GM23338 (cell line): Measurements from ENCODE around the gene ADAMTS18. TPM values are rescaled to one million over a fixed set of nuclear protein-coding genes. Genes with fewer than 3 reads are reported as not detected.

Experiments used
- ATAC-seq: fragments of 200-7000 bp; cut with Tn5 transposase; 3 replicates; pipeline ENCODE4 v1.9.1; 2020
- DNase-seq: peaks from one replicate; pipeline ENCODE4 v3.0.0-alpha.2; 2015; ENCODE audit warnings: low spot score
- H2AFZ ChIP-seq: fragments of 200-600 bp; sonication (generic); 2 replicates; pipeline ENCODE4 v1.8.0; 2016; ENCODE audit warnings: antibody characterized with exemption, mild to moderate bottlenecking, moderate library complexity
- H3F3A ChIP-seq: fragments of 200-600 bp; sonication (generic); replicated peaks from 2 replicates; pipeline ENCODE4 v1.8.0; 2017; ENCODE audit warnings: antibody characterized with exemption, mixed run types, low read depth
- H3K27ac ChIP-seq: fragments of 200-600 bp; sonication (generic); 2 replicates; pipeline ENCODE4 v1.6.1; 2016; ENCODE audit warnings: low read depth
- H3K27me3 ChIP-seq: fragments of 200-600 bp; sonication (generic); 2 replicates; pipeline ENCODE4 v1.8.0; 2016; ENCODE audit warnings: mild to moderate bottlenecking, mixed run types, moderate library complexity; ENCODE audit not compliant: insufficient read depth
- H3K36me3 ChIP-seq: fragments of 200-600 bp; sonication (generic); 2 replicates; pipeline ENCODE4 v1.8.0; 2016; ENCODE audit warnings: mild to moderate bottlenecking; ENCODE audit not compliant: insufficient read depth
- H3K4me1 ChIP-seq: fragments of 200-600 bp; sonication (generic); 2 replicates; pipeline ENCODE4 v1.8.0; 2016; ENCODE audit warnings: mild to moderate bottlenecking, moderate library complexity; ENCODE audit not compliant: insufficient read depth
- H3K4me2 ChIP-seq: fragments of 200-600 bp; sonication (generic); 2 replicates; pipeline ENCODE4 v1.7.1; 2017; ENCODE audit warnings: mixed run types
- H3K4me3 ChIP-seq: fragments of 200-600 bp; sonication (generic); 2 replicates; pipeline ENCODE4 v1.6.1; 2016; ENCODE audit warnings: mixed run types
- H3K79me2 ChIP-seq: fragments of 200-600 bp; sonication (generic); replicated peaks from 2 replicates; pipeline ENCODE4 v1.8.0; 2017; ENCODE audit warnings: mild to moderate bottlenecking; ENCODE audit not compliant: insufficient read depth
- H3K9me2 ChIP-seq: fragments of 200-600 bp; sonication (generic); 2 replicates; pipeline ENCODE4 v1.8.0; 2017; ENCODE audit not compliant: insufficient read depth
- H4K20me1 ChIP-seq: fragments of 200-600 bp; sonication (generic); replicated peaks from 2 replicates; pipeline ENCODE4 v1.8.0; 2017; ENCODE audit warnings: mild to moderate bottlenecking; ENCODE audit not compliant: insufficient read depth
- H3K27ac Mint-ChIP-seq: 2 replicates; pipeline ENCODE4 v1.8.0; 2020; ENCODE audit warnings: inconsistent platforms, mild to moderate bottlenecking, moderate library complexity, mixed read lengths
- H3K27me3 Mint-ChIP-seq: 3 replicates; pipeline ENCODE4 v1.8.0; 2022; ENCODE audit warnings: low read depth, mild to moderate bottlenecking, moderate library complexity, mixed read lengths, inconsistent platforms; ENCODE audit not compliant: insufficient read depth, poor library complexity
- H3K36me3 Mint-ChIP-seq: 3 replicates; pipeline ENCODE4 v1.8.0; 2021; ENCODE audit warnings: low read depth, mild to moderate bottlenecking, inconsistent platforms, moderate library complexity, mixed read lengths
- H3K4me1 Mint-ChIP-seq: 3 replicates; pipeline ENCODE4 v1.8.0; 2020; ENCODE audit warnings: mild to moderate bottlenecking, inconsistent platforms, mixed read lengths
- H3K4me3 Mint-ChIP-seq: 3 replicates; pipeline ENCODE4 v1.8.0; 2021; ENCODE audit warnings: moderate library complexity, mild to moderate bottlenecking, inconsistent platforms, mixed read lengths
- H3K9me3 Mint-ChIP-seq: 3 replicates; pipeline ENCODE4 v1.8.0; 2020; ENCODE audit warnings: moderate library complexity, mild to moderate bottlenecking, inconsistent platforms, mixed read lengths
- CREB1 ChIP-seq: fragments of 250-450 bp; sonication (Bioruptor Pico); IDR thresholded peaks from 2 replicates; pipeline ENCODE4 v1.5.0; 2020; ENCODE audit warnings: low read depth, mild to moderate bottlenecking, moderate library complexity
- CTCF ChIP-seq, 2 experiments: fragments of 200-600 bp in 1 of 2; sonication (generic) in 1 of 2; conservative IDR thresholded peaks; 2 replicates each; pipeline versions ENCODE4 v1.5.1 to v1.6.1; 2016 to 2017; ENCODE audit warnings: antibody characterized with exemption in 2 of 2, low read depth in 2 of 2, mild to moderate bottlenecking in 2 of 2, moderate library complexity in 1 of 2
- ETS1 ChIP-seq: IDR thresholded peaks from 2 replicates; pipeline ENCODE4 v1.6.1; 2016; ENCODE audit warnings: antibody characterized with exemption
- EZH2 ChIP-seq: fragments of 200-600 bp; sonication (generic); IDR thresholded peaks from one replicate; pipeline ENCODE4 v1.8.0; 2017; ENCODE audit warnings: antibody characterized with exemption, mild to moderate bottlenecking, low read depth; ENCODE audit not compliant: unreplicated experiment
- EZH2phosphoT487 ChIP-seq: fragments of 200-600 bp; sonication (generic); IDR thresholded peaks from one replicate; pipeline ENCODE4 v1.8.1; 2018; ENCODE audit warnings: antibody characterized with exemption; ENCODE audit not compliant: unreplicated experiment
- JUNB ChIP-seq: IDR thresholded peaks from one replicate; pipeline ENCODE4 v1.6.1; 2016; ENCODE audit warnings: antibody characterized with exemption; ENCODE audit not compliant: unreplicated experiment
- NANOG ChIP-seq: IDR thresholded peaks from 2 replicates; pipeline ENCODE4 v1.6.1; 2016; ENCODE audit warnings: antibody characterized with exemption, borderline replicate concordance
- POLR2AphosphoS5 ChIP-seq: IDR thresholded peaks from 2 replicates; pipeline ENCODE4 v1.6.1; 2016; ENCODE audit warnings: antibody characterized with exemption, low read depth
- STAT1 ChIP-seq: IDR thresholded peaks from one replicate; pipeline ENCODE4 v1.6.1; 2016; ENCODE audit warnings: antibody characterized with exemption; ENCODE audit not compliant: unreplicated experiment
- ZNF114 ChIP-seq: fragments of 250-450 bp; sonication (Bioruptor Pico); IDR thresholded peaks from 2 replicates; pipeline ENCODE4 v1.5.0; 2020; ENCODE audit warnings: mild to moderate bottlenecking, moderate library complexity
- ZNF331 ChIP-seq: fragments of 250-450 bp; sonication (Bioruptor Pico); IDR thresholded peaks from 2 replicates; pipeline ENCODE4 v1.5.0; 2020; ENCODE audit warnings: low read depth, mild to moderate bottlenecking, moderate library complexity
- polyA plus RNA-seq: library from polyadenylated mRNA; unstranded; fragments of >200 nt; fragmentation: Nextera tagmentation; extraction: Ambion mirVana; gene quantifications from 2 replicates; pipeline ENCODE4 v1.2.1, GENCODE V29; 2016
- total RNA-seq: library from RNA; depleted of rRNA; stranded (reverse); fragments of >200 nt; shearing (Covaris generic); gene quantifications from 2 replicates; pipeline ENCODE4 v1.2.3, GENCODE V29; 2014
- TF ChIP-seq, protein P1 (sequence below): fragments of 250-450 bp; sonication (Bioruptor Pico); IDR thresholded peaks from 2 replicates; pipeline ENCODE4 v1.5.0; 2020; ENCODE audit warnings: mild to moderate bottlenecking, moderate library complexity
- TF ChIP-seq, protein P2 (sequence below): IDR thresholded peaks from one replicate; pipeline ENCODE4 v1.6.1; 2018; ENCODE audit warnings: antibody characterized with exemption; ENCODE audit not compliant: unreplicated experiment

The ADAMTS18 gene
- total and polyA plus RNA-seq, 2 experiments from 2014 or later = 0.15 to 0.90 TPM

GRCh38 chr16:77383606-77384187 lies 51.1 kb downstream of the ADAMTS18 start:
- Mint-ChIP-seq H3K27me3 (peaks cover 4% of the 10 kb centered on the region), H3K27ac (no peak overlapping the region), H3K9me3 (no peaks in the 10 kb centered on the region), H3K4me1 (peaks cover 22% of the 10 kb centered on the region), H3K36me3 (no peaks in the 10 kb centered on the region), H3K4me3 (no peak overlapping the region)
- Histone ChIP-seq H3K4me2 (no peak overlapping the region), H3K4me3 (no peak overlapping the region), H3K27ac (no peak overlapping the region), H4K20me1 (no peaks in the 10 kb centered on the region), H3F3A (no peaks in the 10 kb centered on the region), H3K27me3 (no peaks in the 10 kb centered on the region), H3K4me1 (peaks cover 21% of the 10 kb centered on the region), H2AFZ (no peak overlapping the region), H3K79me2 (no peaks in the 10 kb centered on the region), H3K36me3 (no peaks in the 10 kb centered on the region), H3K9me2 (no peaks in the 10 kb centered on the region)
- TF ChIP-seq JUNB (no peak), ZNF331 (CRISPR knock-in tag) (no peak), CTCF (conservative IDR thresholded peaks at IDR 0.05; ENCODE audit: low read depth in 2 of 2) (no peak), NANOG (no peak), EZH2phosphoT487 (no peak), STAT1 (no peak), POLR2AphosphoS5 (no peak), ZNF114 (no peak), EZH2 (no peak), ETS1 (no peak), CREB1 (no peak)
- TF ChIP-seq, protein P1, sequence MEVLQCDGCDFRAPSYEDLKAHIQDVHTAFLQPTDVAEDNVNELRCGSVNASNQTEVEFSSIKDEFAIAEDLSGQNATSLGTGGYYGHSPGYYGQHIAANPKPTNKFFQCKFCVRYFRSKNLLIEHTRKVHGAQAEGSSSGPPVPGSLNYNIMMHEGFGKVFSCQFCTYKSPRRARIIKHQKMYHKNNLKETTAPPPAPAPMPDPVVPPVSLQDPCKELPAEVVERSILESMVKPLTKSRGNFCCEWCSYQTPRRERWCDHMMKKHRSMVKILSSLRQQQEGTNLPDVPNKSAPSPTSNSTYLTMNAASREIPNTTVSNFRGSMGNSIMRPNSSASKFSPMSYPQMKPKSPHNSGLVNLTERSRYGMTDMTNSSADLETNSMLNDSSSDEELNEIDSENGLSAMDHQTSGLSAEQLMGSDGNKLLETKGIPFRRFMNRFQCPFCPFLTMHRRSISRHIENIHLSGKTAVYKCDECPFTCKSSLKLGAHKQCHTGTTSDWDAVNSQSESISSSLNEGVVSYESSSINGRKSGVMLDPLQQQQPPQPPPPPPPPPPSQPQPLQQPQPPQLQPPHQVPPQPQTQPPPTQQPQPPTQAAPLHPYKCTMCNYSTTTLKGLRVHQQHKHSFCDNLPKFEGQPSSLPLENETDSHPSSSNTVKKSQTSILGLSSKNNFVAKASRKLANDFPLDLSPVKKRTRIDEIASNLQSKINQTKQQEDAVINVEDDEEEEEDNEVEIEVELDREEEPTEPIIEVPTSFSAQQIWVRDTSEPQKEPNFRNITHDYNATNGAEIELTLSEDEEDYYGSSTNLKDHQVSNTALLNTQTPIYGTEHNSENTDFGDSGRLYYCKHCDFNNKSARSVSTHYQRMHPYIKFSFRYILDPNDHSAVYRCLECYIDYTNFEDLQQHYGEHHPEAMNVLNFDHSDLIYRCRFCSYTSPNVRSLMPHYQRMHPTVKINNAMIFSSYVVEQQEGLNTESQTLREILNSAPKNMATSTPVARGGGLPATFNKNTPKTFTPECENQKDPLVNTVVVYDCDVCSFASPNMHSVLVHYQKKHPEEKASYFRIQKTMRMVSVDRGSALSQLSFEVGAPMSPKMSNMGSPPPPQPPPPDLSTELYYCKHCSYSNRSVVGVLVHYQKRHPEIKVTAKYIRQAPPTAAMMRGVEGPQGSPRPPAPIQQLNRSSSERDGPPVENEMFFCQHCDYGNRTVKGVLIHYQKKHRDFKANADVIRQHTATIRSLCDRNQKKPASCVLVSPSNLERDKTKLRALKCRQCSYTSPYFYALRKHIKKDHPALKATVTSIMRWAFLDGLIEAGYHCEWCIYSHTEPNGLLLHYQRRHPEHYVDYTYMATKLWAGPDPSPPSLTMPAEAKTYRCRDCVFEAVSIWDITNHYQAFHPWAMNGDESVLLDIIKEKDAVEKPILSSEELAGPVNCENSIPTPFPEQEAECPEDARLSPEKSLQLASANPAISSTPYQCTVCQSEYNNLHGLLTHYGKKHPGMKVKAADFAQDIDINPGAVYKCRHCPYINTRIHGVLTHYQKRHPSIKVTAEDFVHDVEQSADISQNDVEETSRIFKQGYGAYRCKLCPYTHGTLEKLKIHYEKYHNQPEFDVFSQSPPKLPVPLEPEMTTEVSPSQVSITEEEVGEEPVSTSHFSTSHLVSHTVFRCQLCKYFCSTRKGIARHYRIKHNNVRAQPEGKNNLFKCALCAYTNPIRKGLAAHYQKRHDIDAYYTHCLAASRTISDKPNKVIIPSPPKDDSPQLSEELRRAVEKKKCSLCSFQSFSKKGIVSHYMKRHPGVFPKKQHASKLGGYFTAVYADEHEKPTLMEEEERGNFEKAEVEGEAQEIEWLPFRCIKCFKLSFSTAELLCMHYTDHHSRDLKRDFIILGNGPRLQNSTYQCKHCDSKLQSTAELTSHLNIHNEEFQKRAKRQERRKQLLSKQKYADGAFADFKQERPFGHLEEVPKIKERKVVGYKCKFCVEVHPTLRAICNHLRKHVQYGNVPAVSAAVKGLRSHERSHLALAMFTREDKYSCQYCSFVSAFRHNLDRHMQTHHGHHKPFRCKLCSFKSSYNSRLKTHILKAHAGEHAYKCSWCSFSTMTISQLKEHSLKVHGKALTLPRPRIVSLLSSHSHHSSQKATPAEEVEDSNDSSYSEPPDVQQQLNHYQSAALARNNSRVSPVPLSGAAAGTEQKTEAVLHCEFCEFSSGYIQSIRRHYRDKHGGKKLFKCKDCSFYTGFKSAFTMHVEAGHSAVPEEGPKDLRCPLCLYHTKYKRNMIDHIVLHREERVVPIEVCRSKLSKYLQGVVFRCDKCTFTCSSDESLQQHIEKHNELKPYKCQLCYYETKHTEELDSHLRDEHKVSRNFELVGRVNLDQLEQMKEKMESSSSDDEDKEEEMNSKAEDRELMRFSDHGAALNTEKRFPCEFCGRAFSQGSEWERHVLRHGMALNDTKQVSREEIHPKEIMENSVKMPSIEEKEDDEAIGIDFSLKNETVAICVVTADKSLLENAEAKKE = no peak
- TF ChIP-seq, protein P2, sequence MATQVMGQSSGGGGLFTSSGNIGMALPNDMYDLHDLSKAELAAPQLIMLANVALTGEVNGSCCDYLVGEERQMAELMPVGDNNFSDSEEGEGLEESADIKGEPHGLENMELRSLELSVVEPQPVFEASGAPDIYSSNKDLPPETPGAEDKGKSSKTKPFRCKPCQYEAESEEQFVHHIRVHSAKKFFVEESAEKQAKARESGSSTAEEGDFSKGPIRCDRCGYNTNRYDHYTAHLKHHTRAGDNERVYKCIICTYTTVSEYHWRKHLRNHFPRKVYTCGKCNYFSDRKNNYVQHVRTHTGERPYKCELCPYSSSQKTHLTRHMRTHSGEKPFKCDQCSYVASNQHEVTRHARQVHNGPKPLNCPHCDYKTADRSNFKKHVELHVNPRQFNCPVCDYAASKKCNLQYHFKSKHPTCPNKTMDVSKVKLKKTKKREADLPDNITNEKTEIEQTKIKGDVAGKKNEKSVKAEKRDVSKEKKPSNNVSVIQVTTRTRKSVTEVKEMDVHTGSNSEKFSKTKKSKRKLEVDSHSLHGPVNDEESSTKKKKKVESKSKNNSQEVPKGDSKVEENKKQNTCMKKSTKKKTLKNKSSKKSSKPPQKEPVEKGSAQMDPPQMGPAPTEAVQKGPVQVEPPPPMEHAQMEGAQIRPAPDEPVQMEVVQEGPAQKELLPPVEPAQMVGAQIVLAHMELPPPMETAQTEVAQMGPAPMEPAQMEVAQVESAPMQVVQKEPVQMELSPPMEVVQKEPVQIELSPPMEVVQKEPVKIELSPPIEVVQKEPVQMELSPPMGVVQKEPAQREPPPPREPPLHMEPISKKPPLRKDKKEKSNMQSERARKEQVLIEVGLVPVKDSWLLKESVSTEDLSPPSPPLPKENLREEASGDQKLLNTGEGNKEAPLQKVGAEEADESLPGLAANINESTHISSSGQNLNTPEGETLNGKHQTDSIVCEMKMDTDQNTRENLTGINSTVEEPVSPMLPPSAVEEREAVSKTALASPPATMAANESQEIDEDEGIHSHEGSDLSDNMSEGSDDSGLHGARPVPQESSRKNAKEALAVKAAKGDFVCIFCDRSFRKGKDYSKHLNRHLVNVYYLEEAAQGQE = no peak
- no peak for ATAC-seq
- no peak for DNase-seq
